Activated T-cell treated with anti-CD3 and anti-CD28 coated beads for 1 hour (primary cell): ENCODE measurements around the gene HECTD1.

Source experiments
- DNase-seq: peaks from one replicate; pipeline ENCODE4 v3.0.0-alpha.2; 2020; ENCODE audit warnings: low read depth

The HECTD1 gene

DNA sequence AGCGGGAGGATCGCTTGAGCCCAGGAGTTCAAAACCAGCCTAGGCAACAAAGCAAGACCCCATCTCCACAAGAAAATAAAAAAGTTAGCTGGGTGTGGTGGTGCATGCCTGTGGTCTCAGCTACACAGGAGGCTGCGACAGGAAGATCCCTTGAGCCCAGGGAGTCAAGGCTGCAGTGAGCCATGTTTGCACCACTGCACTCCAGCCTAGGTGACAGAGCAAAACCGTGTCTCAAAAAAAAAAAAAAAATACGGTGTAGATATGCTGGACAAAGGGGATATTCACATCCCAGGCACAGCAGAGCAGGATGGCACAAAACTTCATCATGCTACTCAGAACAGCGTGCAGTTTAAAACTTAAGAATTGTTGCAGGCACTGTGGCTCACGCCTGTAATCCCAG is 156.6 kb downstream of the HECTD1 start:
- DNase-seq = no peak
